Keratinocyte (primary cell): Measurements from ENCODE around the gene SACS. TPM values are rescaled to one million over a fixed set of nuclear protein-coding genes. Genes with fewer than 3 reads are reported as not detected.

Experiments
- DNase-seq: peaks from one replicate; pipeline ENCODE4 v3.0.0-alpha.2; 2011; ENCODE audit warnings: low read depth, missing footprints, low spot score
- FAIRE-seq: peaks from 2 replicates; lab custom pipeline; 2011; peaks lifted over from hg19 to GRCh38; lab: Jason Lieb, UNC
- H2AFZ ChIP-seq: 2 replicates; pipeline ENCODE4 v1.6.0; 2012; ENCODE audit warnings: low read length, control low read depth, inconsistent platforms; ENCODE audit not compliant: control insufficient read depth
- H3K27ac ChIP-seq: 2 replicates; pipeline ENCODE4 v1.5.1; 2011; ENCODE audit warnings: low read length; ENCODE audit not compliant: control insufficient read depth, insufficient read depth
- H3K27me3 ChIP-seq: 3 replicates; pipeline ENCODE4 v1.6.0; 2011; ENCODE audit warnings: low read length; ENCODE audit not compliant: control insufficient read depth, insufficient read depth; ENCODE audit errors: extremely low read depth
- H3K36me3 ChIP-seq, 2 experiments: 2 replicates in 1 of 2; 3 replicates in 1 of 2; pipeline ENCODE4 v1.5.1; 2011; ENCODE audit warnings: low read length in 2 of 2, mild to moderate bottlenecking in 1 of 2; ENCODE audit not compliant: control insufficient read depth in 2 of 2, insufficient read depth in 2 of 2; ENCODE audit errors: extremely low read depth in 1 of 2
- H3K4me1 ChIP-seq: 3 replicates; pipeline ENCODE4 v1.5.1; 2011; ENCODE audit warnings: low read length; ENCODE audit not compliant: control insufficient read depth, insufficient read depth; ENCODE audit errors: extremely low read depth
- H3K4me2 ChIP-seq: 3 replicates; pipeline ENCODE4 v1.6.0; 2011; ENCODE audit warnings: low read depth, low read length; ENCODE audit not compliant: control insufficient read depth, insufficient read depth; ENCODE audit errors: extremely low read depth
- H3K4me3 ChIP-seq, 3 experiments: fragments of 200-600 bp in 1 of 3; sonication (generic) in 1 of 3; 2 replicates in 2 of 3; 3 replicates in 1 of 3; pipeline ENCODE4 v1.5.1; 2011 to 2016; ENCODE audit warnings: low read length in 3 of 3, mild to moderate bottlenecking in 3 of 3, control low read depth in 2 of 3, inconsistent platforms in 1 of 3, low read depth in 1 of 3, mixed read lengths in 1 of 3, mixed run types in 1 of 3, moderate library complexity in 1 of 3; ENCODE audit not compliant: control insufficient read depth in 2 of 3, insufficient read depth in 2 of 3; ENCODE audit errors: extremely low read depth in 1 of 3
- H3K79me2 ChIP-seq: 2 replicates; pipeline ENCODE4 v1.6.0; 2012; ENCODE audit warnings: low read length; ENCODE audit not compliant: control insufficient read depth, insufficient read depth
- H3K9ac ChIP-seq: 3 replicates; pipeline ENCODE4 v1.6.0; 2011; ENCODE audit warnings: low read length; ENCODE audit not compliant: control insufficient read depth, insufficient read depth; ENCODE audit errors: extremely low read depth
- H3K9me1 ChIP-seq: 3 replicates; pipeline ENCODE4 v1.6.0; 2011; ENCODE audit warnings: low read length; ENCODE audit not compliant: control insufficient read depth, insufficient read depth; ENCODE audit errors: extremely low read depth
- H3K9me3 ChIP-seq: 2 replicates; pipeline ENCODE4 v1.5.1; 2012; ENCODE audit warnings: low read depth, low read length; ENCODE audit not compliant: control insufficient read depth
- H4K20me1 ChIP-seq: 3 replicates; pipeline ENCODE4 v1.6.0; 2011; ENCODE audit warnings: low read length; ENCODE audit not compliant: control insufficient read depth, insufficient read depth; ENCODE audit errors: extremely low read depth
- CTCF ChIP-seq, 3 experiments: IDR thresholded peaks in 1 of 3; conservative IDR thresholded peaks in 1 of 3; optimal IDR thresholded peaks in 1 of 3; 2 replicates in 2 of 3; 3 replicates in 1 of 3; pipeline versions ENCODE3 to v1.5.1; 2011; ENCODE audit warnings: low read length in 3 of 3, mild to moderate bottlenecking in 3 of 3, moderate library complexity in 2 of 3, control low read depth in 1 of 3, inconsistent platforms in 1 of 3; ENCODE audit not compliant: insufficient read depth in 2 of 3; ENCODE audit errors: extremely low read depth in 1 of 3
- EZH2 ChIP-seq: IDR thresholded peaks from one replicate; pipeline ENCODE4 v1.6.1; 2012; ENCODE audit warnings: inconsistent platforms, mild to moderate bottlenecking, low read length, moderate library complexity
- dilution Hi-C: fragments of 300-500 bp; cut with MboI; formaldehyde crosslinking; loops from one replicate; pipeline ENCODE4 v1.7.0; 2020; ENCODE audit warnings: low sequenced_read_pairs; ENCODE audit not compliant: extremely low pct_ligation_motif_present
- polyA plus RNA-seq, 5 experiments: library from polyadenylated mRNA; depleted of rRNA in 3 of 5; stranded (reverse) in 3 of 5; stranded (forward) in 1 of 5; unstranded in 1 of 5; fragments of >200 nt; gene quantifications; 1 replicate in 1 of 5; 2 replicates in 3 of 5; 3 replicates in 1 of 5; pipeline versions ENCODE4 v1.2.1 to v1.2.3, GENCODE V29; 2011 to 2012; ENCODE audit warnings: missing spikeins in 2 of 5, low read depth in 1 of 5, low replicate concordance in 1 of 5

The SACS gene
- polyA plus RNA-seq, 1 donor (not counting 4 experiments of a cell fraction or from before 2014, with no cell fraction given): 13.5 TPM

- Histone ChIP-seq H3K9ac (no peak overlapping the region), H2AFZ (no peak overlapping the region), H3K27ac (no peak overlapping the region), H3K9me1 (no peaks in the 10 kb centered on the region), H3K79me2 (no peaks in the 10 kb centered on the region), H3K4me3 (no peak overlapping the region), H3K27me3 (no peaks in the 10 kb centered on the region), H3K4me2 (no peak overlapping the region), H3K4me1 (peaks cover 6% of the 10 kb centered on the region), H3K36me3 (no peaks in the 10 kb centered on the region), H4K20me1 (no peaks in the 10 kb centered on the region), H3K9me3 (no peaks in the 10 kb centered on the region)
- TF ChIP-seq EZH2 (no peak), CTCF (optimal IDR thresholded peaks at IDR 0.05 in 1 of 3, IDR thresholded peaks at IDR 0.05 in 1 of 3, conservative IDR thresholded peaks at IDR 0.05 in 1 of 3; ENCODE audit: extremely low read depth in 1 of 3, insufficient read depth in 2 of 3, low read length in 3 of 3) (no peak)
- FAIRE-seq (no peak), DNase-seq (no peak)
- dilution Hi-C loops: no loop called here
Measured at GRCh38 chr13:23458989-23459388, 25.5 kb upstream of the SACS start.

- Histone ChIP-seq H3K27ac (no peak overlapping the region), H3K9me1 (no peaks in the 10 kb centered on the region), H3K4me1 (peaks cover 6% of the 10 kb centered on the region), H3K79me2 (no peaks in the 10 kb centered on the region), H2AFZ (no peak overlapping the region), H4K20me1 (no peaks in the 10 kb centered on the region), H3K4me3 (no peak overlapping the region), H3K9ac (no peak overlapping the region), H3K27me3 (no peaks in the 10 kb centered on the region), H3K4me2 (no peak overlapping the region), H3K9me3 (no peaks in the 10 kb centered on the region), H3K36me3 (no peaks in the 10 kb centered on the region)
- dilution Hi-C loops: no loop called here
- TF ChIP-seq CTCF (optimal IDR thresholded peaks at IDR 0.05 in 1 of 3, IDR thresholded peaks at IDR 0.05 in 1 of 3, conservative IDR thresholded peaks at IDR 0.05 in 1 of 3; ENCODE audit: extremely low read depth in 1 of 3, insufficient read depth in 2 of 3, low read length in 3 of 3) (no peak), EZH2 (no peak)
- FAIRE-seq (no peak), DNase-seq (no peak)
Measured at GRCh38 chr13:23456437-23457210, 23.1 kb upstream of the SACS start.
